ENCODE data around the gene MYO16.

The MYO16 gene

GRCh38 chr13:108629181-108629752 lies at the start of gene MYO16:
Gene MYO16, plus strand, starts transcription at chr13:108629611. Its CDS starts 234 bp downstream, at chr13:108629845.
- DNase-seq: no peak

DNA sequence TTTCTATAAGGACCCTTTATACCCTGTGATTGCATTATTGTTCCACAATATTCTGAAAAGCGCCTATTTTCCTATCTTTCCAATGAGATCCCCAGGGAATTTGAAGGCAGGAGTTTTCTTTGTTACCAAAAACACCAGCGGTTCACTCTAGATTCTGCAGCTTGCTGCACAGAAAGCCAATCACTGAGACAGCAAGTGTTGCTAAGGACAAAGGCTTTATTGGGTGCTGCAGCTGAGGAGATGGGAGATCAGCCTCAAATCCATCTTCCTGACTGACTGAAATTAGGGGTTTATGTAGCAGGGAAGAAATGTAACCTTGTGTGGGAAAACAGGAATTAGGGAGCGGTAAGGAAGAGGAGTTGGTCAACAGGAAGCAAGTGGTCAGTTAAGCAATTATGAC lies 42.6 kb upstream of the MYO16 start:
- DNase-seq: no peak

DNA sequence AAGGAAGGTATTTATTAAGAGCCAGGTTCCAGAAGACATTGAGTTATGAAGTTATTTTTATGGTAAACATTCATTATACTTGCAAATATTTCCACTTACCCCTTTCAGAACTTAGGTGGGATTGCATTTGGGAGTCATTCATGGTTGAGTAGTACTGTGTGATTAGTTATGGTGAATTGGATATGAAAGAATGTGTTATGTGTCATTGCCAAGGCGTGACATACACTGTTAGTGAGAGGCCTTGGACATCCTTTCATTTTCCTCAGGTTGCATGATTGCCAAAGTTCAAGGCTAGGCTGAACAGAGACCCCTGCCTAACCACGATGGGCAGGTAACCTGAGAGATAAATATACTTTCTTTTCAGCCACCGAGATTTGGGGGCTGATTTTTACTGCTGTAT lies 40.9 kb upstream of the MYO16 start:
- DNase-seq: no peak

- DNase-seq: no peak
Observed at GRCh38 chr13:108594153-108594552, 35.3 kb upstream of the MYO16 start.

DNA sequence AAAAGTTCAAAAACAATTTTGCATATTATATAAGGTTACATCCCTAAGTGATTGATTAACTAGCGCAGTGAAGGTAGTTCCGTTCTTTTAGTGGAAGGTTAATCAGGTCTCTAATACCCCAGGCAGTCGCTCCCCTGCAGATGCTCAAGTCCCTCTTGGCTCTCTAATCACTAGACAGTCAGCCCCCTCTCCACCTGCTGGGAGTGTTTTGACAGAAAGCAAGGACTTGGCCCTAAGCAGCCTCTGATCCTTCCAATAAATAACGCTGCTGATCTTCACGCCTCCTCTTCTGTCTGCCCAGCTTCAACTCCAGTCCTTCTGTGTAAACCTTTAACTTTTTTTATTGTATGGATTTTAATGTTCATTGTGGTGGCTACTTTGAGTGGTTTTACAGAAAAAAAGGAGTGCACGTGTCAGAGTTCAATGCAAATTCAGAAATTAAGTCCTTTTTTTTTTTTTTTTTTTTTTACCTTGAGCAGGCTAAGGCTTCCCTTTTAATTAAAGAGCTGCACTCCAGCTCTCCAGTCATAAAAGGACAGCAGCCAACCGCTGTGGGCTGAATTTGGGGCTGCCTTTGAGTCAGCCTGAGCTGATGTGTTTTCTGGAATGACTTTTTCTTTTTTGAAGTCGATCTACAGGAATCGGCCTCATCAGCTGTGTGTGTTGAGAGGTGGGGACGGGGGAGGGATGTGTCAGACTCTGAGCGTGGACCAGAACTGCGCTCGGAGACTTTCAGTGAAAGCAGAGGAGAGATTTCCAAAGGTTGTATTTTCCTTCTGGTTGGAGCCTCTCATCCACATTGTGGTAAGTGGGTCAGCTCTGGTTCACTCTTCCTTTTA lies 33.8 kb upstream of the MYO16 start:
- no peak for DNase-seq

DNA sequence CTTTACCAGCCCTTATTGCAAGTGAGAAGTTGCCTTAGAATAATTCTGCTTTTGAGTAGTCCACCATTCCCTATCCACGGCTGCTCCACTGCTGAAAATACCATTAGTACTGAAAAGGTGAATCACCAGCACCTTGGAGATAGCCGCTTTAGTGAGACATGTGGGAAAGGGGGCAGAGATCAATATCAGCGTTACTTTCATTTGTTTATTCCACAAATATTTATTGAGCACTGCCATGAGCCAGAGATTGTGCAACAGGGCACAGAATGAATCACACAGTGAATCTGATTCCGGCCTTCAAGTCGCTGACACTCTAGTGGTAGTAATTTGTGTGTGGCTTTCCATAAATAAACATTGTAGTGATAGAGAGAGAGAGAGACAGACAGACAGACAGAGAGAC lies 31.5 kb upstream of the MYO16 start:
- DNase-seq: no peak

DNA sequence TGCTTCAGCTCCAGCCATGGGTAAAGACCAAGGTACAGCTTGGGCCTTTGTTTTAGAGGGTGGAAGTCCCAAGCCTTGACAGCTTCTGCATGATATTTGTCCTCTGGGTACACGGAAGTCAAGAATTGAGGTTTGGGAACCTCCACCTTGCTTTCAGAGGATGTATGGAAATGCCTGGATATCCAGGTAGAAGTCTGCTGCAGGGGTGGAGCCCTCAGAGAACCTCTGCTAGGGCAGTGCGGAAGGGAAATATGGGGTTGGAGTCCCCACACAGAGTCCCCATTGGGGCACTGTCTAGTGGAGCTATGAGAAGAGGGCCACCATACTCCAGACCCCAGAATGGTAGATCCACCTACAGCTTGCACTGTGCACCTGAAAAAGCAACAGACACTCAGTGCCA lies 23.0 kb upstream of the MYO16 start:
- no peak for DNase-seq

DNA sequence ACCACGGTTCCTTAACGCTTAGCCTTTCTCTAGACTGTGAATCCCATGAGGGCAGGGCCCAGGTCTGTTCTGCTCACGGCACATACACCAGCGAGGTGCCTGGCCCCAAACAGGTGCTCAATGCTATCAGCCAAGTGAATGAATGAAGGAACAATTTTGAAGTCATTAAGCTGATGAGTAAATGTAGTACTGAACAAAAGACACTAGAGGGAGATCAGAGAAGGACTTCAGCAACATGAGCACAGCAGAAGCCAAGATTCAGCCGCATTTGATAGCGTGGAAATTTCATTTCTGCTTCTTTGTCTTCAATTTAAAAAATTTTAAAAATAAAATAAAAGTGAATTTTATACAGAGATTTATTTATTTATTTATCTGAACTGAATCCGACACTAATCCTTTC lies 20.1 kb upstream of the MYO16 start:
- DNase-seq: no peak

GRCh38 chr13:108610507-108610906 lies 18.9 kb upstream of the MYO16 start:
- DNase-seq: no peak

- DNase-seq: no peak
Observed at GRCh38 chr13:108615241-108615640, 14.2 kb upstream of the MYO16 start.

DNA sequence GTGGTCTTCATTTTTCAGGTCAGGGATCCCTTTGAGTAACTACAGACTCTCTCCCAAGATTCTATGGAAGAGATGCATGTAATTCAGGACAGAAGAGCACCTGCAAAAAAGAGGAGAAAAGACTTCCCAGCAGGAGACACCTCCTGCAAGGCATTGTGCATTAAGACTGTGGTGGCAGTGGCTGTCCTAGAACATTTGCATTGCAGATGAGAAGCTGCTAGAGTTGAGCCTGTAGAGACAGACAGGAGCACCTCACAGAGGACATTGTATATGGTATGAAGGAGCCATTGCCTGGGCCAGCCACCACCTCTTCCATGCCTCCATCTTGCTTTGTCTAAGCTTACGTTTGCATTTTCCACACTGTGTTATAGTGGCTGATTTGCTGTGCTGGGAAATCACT lies 11.2 kb upstream of the MYO16 start:
- no peak for DNase-seq

- DNase-seq: no peak
Observed at GRCh38 chr13:108621462-108621861, 7.9 kb upstream of the MYO16 start.

- DNase-seq: no peak
Observed at GRCh38 chr13:108624108-108624507, 5.3 kb upstream of the MYO16 start.

- no peak for DNase-seq
Observed at GRCh38 chr13:108624979-108625378, 4.4 kb upstream of the MYO16 start.

- DNase-seq: no peak
Observed at GRCh38 chr13:108629988-108630387, 577 bp downstream of the MYO16 start.

GRCh38 chr13:108632649-108633167 lies 3.3 kb downstream of the MYO16 start:
- DNase-seq: no peak

GRCh38 chr13:108638901-108639300 lies 9.5 kb downstream of the MYO16 start:
- no peak for DNase-seq

DNA sequence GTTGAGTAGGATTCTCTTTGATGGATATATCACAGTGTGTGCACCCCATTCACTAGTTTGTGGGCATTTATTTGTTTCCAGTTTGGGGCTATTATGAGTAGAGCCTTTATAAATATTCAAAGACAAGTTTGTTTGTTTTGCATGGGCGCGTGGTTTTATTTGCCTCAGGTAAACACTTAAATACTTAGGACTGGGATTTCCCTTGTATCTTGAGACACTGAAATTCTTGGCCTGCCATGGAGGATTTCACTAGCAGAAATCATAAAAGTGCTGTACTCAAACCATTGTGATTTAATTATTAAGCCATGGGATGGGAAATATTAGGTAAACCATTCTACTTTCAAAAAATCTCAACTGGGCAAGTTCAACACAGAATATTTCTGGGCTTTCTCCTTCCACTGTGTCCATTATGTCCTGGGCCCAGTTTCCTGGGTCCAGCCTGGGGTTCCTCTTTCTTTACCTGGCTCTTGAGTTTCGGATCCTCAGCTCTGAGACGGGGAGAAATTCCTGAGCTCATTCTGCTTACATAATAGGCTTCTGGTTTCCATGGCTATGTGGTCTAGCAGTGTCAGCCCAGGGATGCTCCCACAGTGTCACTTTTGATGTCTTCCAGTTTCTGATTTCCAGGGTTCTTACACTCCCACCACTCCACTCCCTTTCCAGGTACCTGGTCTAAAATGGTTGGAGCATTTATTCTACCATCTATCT lies 14.4 kb downstream of the MYO16 start:
- DNase-seq: no peak

DNA sequence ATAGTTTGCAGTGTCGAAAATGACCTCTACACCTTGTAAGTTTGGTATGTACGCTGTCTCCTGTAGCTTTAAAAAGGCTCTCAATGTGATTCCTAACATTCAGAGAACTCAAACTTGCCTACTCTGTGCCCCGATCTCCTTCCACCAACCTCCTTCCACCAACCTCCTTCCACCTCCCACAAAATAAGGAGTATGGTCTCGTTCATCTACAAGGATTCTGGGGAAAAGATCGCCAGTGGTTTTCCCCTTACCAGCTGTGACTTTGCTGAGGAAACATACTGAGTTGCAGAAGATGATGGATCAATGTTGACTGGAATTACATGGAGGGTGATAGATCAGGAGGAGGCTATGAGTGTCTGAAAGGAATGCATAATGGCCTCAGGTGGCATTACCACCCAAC lies 16.0 kb downstream of the MYO16 start:
- DNase-seq: no peak

GRCh38 chr13:108650271-108650670 lies 20.9 kb downstream of the MYO16 start:
- DNase-seq: no peak

DNA sequence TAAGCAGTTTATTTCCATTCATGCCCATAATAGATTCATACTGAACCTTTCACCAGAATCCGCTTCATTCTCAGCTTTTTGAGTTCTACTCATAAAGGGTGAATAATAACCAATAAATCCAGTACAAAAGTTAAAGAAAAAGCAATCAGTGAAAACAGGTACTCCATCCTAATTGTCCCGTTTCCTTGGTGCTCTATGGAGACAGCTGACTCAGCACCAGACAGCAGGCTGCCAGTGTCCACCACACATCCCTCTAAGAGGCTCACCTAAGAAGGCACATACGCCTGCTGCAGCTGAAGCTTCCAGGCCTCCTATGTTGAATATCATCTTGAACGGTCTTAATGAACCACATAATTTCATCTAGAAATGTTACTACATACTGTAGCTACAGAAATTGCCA lies 27.3 kb downstream of the MYO16 start:
- no peak for DNase-seq

GRCh38 chr13:108657519-108657918 lies 28.1 kb downstream of the MYO16 start:
- no peak for DNase-seq

DNA sequence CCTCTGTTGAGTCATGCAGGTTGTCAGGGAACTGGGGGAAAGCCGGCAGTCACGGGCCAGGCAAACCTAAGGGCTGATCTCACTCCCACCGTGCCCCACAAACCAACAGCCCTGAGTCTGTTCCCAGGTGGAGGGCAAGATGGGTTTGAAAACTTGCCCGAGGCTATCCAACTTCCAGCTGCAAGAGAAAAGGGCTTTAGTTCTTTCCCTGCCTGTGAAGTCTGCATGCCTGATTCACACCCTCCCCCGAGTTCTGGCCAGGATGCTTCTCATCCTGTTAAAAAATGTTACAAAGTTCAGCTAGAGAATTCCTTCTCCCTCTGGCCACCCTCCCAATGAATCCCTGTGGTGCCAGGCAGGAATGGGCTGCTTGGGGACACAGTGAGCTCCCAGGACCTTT lies 33.1 kb downstream of the MYO16 start:
- DNase-seq: no peak

- no peak for DNase-seq
Observed at GRCh38 chr13:108663710-108664109, 34.3 kb downstream of the MYO16 start.
